ENCODE measurements around the gene CD300LF. TPM values are rescaled to one million over a fixed set of nuclear protein-coding genes. Genes with fewer than 3 reads are reported as not detected.

Gene CD300LF
- total RNA-seq, 1 experiment from 2014 or later = not detected

- Histone ChIP-seq H3T11ph (ENCODE audit: low read length) (no peak overlapping the region), H3K9ac (ENCODE audit: extremely low read depth, insufficient read length, low read length) (no peak overlapping the region), H2BK12ac (ENCODE audit: insufficient read length, low read depth, low read length) (no peak overlapping the region), H3K18ac (ENCODE audit: insufficient read length, low read depth, low read length) (no peak overlapping the region), H3K4me1 (ENCODE audit: insufficient read depth, low read length) (peaks cover 11% of the 10 kb centered on the region; the same call in 1 of the 2 replicates), H2BK20ac (ENCODE audit: low read depth, low read length, poor library complexity, severe bottlenecking) (no peak overlapping the region), H2BK15ac (ENCODE audit: low read depth, low read length) (no peak overlapping the region), H3K79me2 (ENCODE audit: insufficient read depth, low read length) (peaks cover 1% of the 10 kb centered on the region; the same call in 1 of the 2 replicates), H3K27me3 (ENCODE audit: insufficient read depth, low read length) (no peaks in the 10 kb centered on the region), H3K4ac (ENCODE audit: low read depth, low read length) (no peak overlapping the region), H3K56ac (ENCODE audit: insufficient read length, low read depth, low read length) (no peak overlapping the region), H4K20me1 (ENCODE audit: control insufficient read depth, insufficient read depth, insufficient read length) (no peaks in the 10 kb centered on the region), H3K27ac (ENCODE audit: insufficient read length, low read depth, low read length) (no peak overlapping the region), H2AFZ (ENCODE audit: low read length) (no peak overlapping the region), H3K14ac (ENCODE audit: insufficient read depth, low read length) (0 out of 2 replicates have a peak overlapping the region, but pooled peaks have one; percentile 6), H3K4me2 (ENCODE audit: insufficient read depth, insufficient read length, low read length) (no peak overlapping the region), H3K79me1 (ENCODE audit: insufficient read depth, low read depth, low read length, poor library complexity, severe bottlenecking) (peaks cover 9% of the 10 kb centered on the region), H4K8ac (replicated peaks; ENCODE audit: insufficient read length, low read depth, low read length) (no peak overlapping the region), H3K23ac (ENCODE audit: insufficient read length, low read depth, low read length) (no peak overlapping the region), H4K5ac (ENCODE audit: insufficient read length, low read depth, low read length) (no peak overlapping the region), H2BK5ac (ENCODE audit: insufficient read length, low read length) (no peak overlapping the region), H3K23me2 (ENCODE audit: insufficient read length, low read depth, low read length, poor library complexity, severe bottlenecking) (no peaks in the 10 kb centered on the region), H4K91ac (ENCODE audit: insufficient read length, low read depth, low read length) (no peak overlapping the region), H3K9me3 (ENCODE audit: control insufficient read depth, low read depth, low read length) (no peaks in the 10 kb centered on the region), H2BK120ac (ENCODE audit: low read depth, low read length, poor library complexity, severe bottlenecking) (no peak overlapping the region), H2AK5ac (ENCODE audit: insufficient read length, low read length) (no peak overlapping the region)
- TF ChIP-seq CTCF (conservative IDR thresholded peaks at IDR 0.05) = peak; percentile 17; the same call in 1 of the 3 replicates
- Mint-ChIP-seq H3K27ac (peak overlapping the region in 2 of 3 experiments; percentile 96 to 97; a peak in 4 of 7 replicates), H3K4me3 (peak overlapping the region in 1 of 2 experiments; percentile 33; a peak in 2 of 5 replicates), H3K36me3 (ENCODE audit: insufficient read depth in 1 of 3, low read depth in 3 of 3) (peaks cover 0 to 5% (median 4%) of the 10 kb centered on the region in 3 experiments; a peak in 3 of 7 replicates), H3K4me1 (peaks cover 53 to 77% of the 10 kb centered on the region in 2 experiments), H3K27me3 (ENCODE audit: low read depth) (no peaks in the 10 kb centered on the region), H3K9me3 (no peaks in the 10 kb centered on the region)
- no peak for DNase-seq
- no CpG with 5 or more reads among the region's 9 CpGs for WGBS (ENCODE audit: extremely low coverage, insufficient read length, low lambda C conversion rate)
Measured at GRCh38 chr17:74759243-74759801, 46.6 kb upstream of the CD300LF start.
